Sigmoid colon (tissue), 4 donors: ENCODE measurements around the gene LDLRAD4.

Source experiments
- EP300 ChIP-seq, 4 donors: sonication (generic); formaldehyde crosslinking; IDR thresholded peaks; one replicate each; pipeline ENCODE4 v1.6.1; 2017; ENCODE audit warnings: antibody characterized with exemption in 4 of 4
- POLR2A ChIP-seq, 2 donors: fragments of 450-650 bp; IDR thresholded peaks; one replicate each; pipeline ENCODE4 v1.6.1; 2016; ENCODE audit warnings: antibody characterized with exemption in 2 of 2, mild to moderate bottlenecking in 2 of 2, moderate library complexity in 2 of 2
- POLR2AphosphoS5 ChIP-seq, 4 donors: sonication (generic); formaldehyde crosslinking; IDR thresholded peaks; one replicate each; pipeline ENCODE4 v1.6.1; 2017; ENCODE audit warnings: antibody characterized with exemption in 4 of 4
- TF ChIP-seq, protein P1 (sequence below), 4 experiments: fragments of 450-650 bp in 3 of 4; fragments of 200-600 bp in 1 of 4; IDR thresholded peaks; one replicate each; pipeline ENCODE4 v1.5.1; 2016 to 2019; ENCODE audit warnings: antibody characterized with exemption in 4 of 4, mild to moderate bottlenecking in 3 of 4, moderate library complexity in 2 of 4

DNA sequence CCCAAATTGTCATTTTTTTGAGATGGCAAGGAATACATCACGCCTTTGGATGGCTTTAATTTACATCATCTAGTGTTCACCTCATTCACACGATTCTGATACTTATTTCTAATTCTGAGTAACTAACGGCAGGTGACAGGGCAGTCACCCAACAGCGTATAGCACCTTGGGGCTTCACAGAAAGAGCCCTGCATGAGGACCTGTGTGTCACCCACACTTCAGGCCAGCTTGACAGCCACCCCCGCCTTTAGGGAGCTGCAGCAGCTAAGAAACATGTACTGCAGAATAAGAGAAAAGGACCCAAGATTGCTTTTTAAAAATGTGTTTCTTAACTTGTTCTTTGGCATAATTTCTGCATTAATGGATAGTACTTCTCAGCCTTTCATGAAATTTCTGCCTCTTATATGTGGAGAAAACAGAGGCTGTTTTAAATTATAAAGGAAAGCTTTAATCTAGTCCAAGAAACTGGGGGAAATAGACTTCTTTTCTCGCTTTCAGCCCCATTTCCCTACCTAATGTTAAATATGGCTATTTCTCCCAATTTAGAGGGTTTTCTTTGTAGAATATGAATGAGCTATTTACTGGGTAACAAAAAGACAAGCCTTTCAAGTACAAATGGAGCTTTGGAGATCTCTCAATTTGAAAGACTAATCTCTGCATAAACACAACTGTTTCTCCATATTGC, 245.1 kb downstream of the LDLRAD4 start:
- TF ChIP-seq POLR2A (IDR thresholded peaks at IDR 0.05): no peak
- TF ChIP-seq, protein P1, sequence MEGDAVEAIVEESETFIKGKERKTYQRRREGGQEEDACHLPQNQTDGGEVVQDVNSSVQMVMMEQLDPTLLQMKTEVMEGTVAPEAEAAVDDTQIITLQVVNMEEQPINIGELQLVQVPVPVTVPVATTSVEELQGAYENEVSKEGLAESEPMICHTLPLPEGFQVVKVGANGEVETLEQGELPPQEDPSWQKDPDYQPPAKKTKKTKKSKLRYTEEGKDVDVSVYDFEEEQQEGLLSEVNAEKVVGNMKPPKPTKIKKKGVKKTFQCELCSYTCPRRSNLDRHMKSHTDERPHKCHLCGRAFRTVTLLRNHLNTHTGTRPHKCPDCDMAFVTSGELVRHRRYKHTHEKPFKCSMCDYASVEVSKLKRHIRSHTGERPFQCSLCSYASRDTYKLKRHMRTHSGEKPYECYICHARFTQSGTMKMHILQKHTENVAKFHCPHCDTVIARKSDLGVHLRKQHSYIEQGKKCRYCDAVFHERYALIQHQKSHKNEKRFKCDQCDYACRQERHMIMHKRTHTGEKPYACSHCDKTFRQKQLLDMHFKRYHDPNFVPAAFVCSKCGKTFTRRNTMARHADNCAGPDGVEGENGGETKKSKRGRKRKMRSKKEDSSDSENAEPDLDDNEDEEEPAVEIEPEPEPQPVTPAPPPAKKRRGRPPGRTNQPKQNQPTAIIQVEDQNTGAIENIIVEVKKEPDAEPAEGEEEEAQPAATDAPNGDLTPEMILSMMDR (IDR thresholded peaks at IDR 0.05): no peak
- TF ChIP-seq POLR2AphosphoS5 (IDR thresholded peaks at IDR 0.05): no peak
- TF ChIP-seq EP300 (IDR thresholded peaks at IDR 0.05): no peak
